HG03565 (cell line): Measurements from ENCODE around the gene CFAP251.

Source experiments
- ATAC-seq: cut with Tn5 transposase; IDR thresholded peaks from one replicate; pipeline ENCODE4 v1.9.1; 2021; ENCODE audit warnings: mild to moderate bottlenecking, moderate library complexity; ENCODE audit not compliant: unreplicated experiment

The CFAP251 gene

DNA sequence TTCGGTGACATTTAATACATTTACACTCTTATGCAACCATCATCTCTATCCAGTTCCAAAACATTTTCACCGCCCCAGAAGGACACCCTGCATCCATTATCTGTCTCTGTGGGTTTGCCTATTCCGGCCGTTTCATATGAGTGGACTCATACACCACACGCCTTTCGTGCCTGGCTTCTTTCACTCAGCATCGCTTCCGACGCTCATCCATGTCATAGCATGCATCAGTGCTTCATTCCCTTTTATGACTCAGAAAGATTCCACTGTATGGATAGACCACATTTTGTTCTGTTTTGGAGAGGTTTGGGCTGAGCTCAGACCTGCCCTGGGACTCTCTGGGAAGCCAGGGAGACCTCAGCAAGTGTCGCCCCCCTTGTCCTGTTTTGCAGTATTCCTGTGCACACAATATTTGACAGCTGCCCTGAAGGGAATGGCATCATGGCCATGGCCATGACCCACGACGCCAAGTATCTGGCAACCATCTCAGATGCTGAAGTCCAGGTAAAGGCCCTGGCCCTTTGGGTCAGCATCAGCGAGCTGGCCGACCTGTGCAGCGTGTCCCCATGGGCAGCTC is 23.8 kb downstream of the CFAP251 start:
- no peak for ATAC-seq

DNA sequence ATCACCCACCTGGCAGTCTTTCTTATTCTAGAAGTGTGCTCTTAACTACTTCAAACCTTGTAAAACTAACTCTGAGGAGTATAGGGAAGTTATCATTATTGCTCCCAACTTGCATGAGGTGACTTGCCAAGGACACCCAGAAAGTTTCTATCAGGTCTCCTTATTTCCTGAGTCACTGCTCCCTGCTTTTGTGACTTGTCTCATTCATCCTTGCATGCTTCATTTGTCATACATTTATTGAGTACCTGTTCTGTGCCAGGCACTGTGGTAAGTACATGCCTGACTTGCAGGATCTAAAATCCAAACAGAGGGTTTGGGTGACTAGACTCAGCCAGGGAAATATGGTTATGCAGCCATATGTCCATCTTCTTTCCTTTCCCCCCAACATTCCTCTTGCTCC is 25.5 kb downstream of the CFAP251 start:
- no peak for ATAC-seq

GRCh38 chr12:121946313-121947025 is 28.1 kb downstream of the CFAP251 start:
- no peak for ATAC-seq

- ATAC-seq, result no peak
Observed at GRCh38 chr12:121947981-121948380, 29.6 kb downstream of the CFAP251 start.

- ATAC-seq, result no peak
Observed at GRCh38 chr12:121949648-121950397, 31.4 kb downstream of the CFAP251 start.

GRCh38 chr12:121953117-121953692 is 34.8 kb downstream of the CFAP251 start:
- ATAC-seq, result no peak

DNA sequence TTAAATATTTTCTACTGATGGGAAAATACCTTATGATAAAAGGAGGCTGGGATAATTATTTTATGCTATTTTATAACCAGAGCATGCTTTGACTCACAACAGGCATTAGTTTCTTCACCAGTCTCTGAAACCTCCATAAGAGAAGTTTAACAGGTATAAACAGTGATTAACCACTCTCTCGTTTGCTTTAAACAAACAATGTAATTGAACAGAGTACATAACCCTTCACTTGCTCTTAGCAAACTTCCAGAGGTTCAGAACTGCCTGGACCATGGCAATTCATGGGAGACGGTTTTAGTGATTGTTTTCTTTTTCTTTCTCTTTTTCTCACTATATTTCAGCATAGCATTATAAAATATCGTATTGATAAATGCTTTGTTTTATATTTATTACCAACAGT is 35.3 kb downstream of the CFAP251 start:
- no peak for ATAC-seq

- ATAC-seq, result no peak
Observed at GRCh38 chr12:121955258-121956237, 37.2 kb downstream of the CFAP251 start.

- ATAC-seq, result no peak
Observed at GRCh38 chr12:121957861-121958515, 39.6 kb downstream of the CFAP251 start.

- no peak for ATAC-seq
Observed at GRCh38 chr12:121958541-121959240, 40.3 kb downstream of the CFAP251 start.

DNA sequence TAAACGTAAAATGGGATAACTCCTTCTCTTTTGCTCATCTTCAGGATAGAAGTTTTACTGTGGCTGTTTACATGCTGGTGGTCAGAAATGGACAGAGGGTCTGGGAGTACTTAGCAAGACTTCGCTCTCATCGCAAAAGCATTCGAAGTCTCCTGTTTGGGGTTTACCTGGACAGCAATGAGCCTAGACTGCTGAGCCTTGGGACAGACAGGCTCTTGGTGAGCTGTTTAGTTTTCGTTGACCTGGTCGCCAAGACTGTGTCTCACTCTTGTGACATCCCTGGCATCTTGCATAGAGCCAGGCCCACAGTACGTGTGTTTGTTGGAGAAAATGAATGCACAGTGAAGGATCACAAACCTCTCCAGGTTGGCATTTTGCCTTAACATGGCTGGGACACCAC is 42.1 kb downstream of the CFAP251 start:
- ATAC-seq, result no peak

- ATAC-seq, result no peak
Observed at GRCh38 chr12:121961195-121961879, 42.9 kb downstream of the CFAP251 start.

DNA sequence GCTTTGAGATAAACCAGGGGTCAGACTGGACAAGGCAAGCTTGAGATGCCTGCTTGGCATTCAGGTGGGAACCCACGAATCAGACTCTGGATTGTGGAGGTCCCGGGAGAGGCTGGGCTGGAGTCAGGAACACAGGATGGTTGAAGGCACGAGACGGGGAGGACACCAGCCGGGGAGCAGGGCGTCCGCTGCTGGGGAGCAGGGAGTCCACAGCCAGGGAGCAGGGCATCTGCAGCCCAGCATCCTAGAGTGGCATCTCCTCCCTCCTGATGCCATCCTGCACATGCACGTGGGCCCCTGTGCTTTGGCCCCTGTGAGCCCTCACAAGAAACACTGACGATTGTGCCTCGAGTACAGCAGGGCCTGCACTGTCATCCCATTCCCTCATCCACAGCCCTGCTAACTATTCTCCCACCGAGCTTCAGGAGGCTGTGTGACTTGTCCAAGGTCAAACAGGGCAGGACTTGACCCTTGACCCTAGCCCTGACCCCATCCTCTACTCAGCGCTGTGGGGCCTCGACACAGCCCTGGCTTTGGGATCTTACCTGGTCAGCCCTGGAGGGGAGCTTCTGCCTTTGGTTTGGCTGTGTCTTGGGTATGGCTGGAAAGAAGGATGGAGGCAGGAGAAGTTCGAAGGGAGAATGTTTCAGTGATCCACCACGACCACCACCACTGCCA is 45.1 kb downstream of the CFAP251 start:
- no peak for ATAC-seq

- no peak for ATAC-seq
Observed at GRCh38 chr12:121964813-121965643, 46.6 kb downstream of the CFAP251 start.

GRCh38 chr12:121966959-121967358 is 48.6 kb downstream of the CFAP251 start:
- ATAC-seq, result no peak

DNA sequence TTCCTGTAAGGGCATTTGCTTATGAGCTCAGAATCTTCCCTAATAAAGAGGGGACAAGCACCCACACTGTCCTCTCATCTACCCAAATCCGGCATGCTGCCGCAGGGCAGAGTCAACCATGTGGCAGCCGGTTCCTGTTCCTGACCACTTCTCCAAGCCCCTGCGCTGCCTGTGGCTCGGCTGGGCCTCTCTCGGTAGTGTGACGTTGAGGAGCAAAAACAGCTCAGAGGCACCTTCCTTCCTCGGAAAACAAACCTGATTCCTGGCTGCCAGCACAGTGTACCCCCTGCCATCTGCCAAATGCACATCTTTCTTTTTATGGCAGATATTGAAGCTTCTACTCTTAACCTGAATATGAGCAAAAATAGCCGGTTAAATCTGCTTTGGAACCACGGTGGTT is 50.5 kb downstream of the CFAP251 start:
- ATAC-seq, result no peak

DNA sequence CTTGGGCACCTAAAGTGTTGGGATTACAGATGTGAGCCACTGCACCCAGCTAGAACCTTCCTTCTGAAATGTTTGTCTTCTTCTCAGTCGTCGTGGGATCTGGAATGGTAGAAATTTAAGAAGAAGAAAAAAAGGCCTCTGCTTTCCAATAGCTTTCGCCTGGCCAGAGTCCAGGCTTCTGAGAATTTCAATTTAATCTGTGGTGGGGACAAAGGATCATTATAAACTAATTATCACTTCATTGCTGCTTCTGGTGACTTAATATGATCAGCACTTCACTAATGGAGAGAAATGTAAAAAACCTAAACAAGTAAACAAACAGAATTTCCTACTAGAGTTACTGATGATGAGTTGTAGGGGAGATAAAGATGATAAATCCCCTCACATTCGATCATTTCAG is 51.3 kb downstream of the CFAP251 start:
- no peak for ATAC-seq
